Measurements from ENCODE around the gene TSPAN11. TPM values are rescaled to one million over a fixed set of nuclear protein-coding genes. Genes with fewer than 3 reads are reported as not detected.

Gene TSPAN11
- total and polyA plus RNA-seq, 2 experiments from 2014 or later = 2.1 to 6.0 TPM

GRCh38 chr12:30932881-30933280 lies 6.3 kb downstream of the TSPAN11 start (continued):
- TF ChIP-seq ZNF462 (CRISPR knock-in tag; IDR thresholded peaks at IDR 0.05) (no peak), EZH2phosphoT487 (IDR thresholded peaks at IDR 0.05; ENCODE audit: unreplicated experiment) (no peak), CREB1 (CRISPR knock-in tag; IDR thresholded peaks at IDR 0.05; ENCODE audit: low read depth) (no peak), ETS1 (IDR thresholded peaks at IDR 0.05) (no peak), POLR2AphosphoS5 (IDR thresholded peaks at IDR 0.05; ENCODE audit: low read depth) (no peak), ZNF331 (CRISPR knock-in tag; IDR thresholded peaks at IDR 0.05; ENCODE audit: low read depth) (no peak), CTCF (conservative IDR thresholded peaks at IDR 0.05; ENCODE audit: low read depth in 2 of 2) (no peak)

Measured in GM23338 (cell line).